Fibroblast of pulmonary artery (primary cell): Measurements from ENCODE around the gene UCK2.
A peak's percentile ranks its signal among the peaks of the same experiment; 100 is the strongest.

ENCODE experiments used
- DNase-seq: peaks from one replicate; pipeline ENCODE4 v3.0.0-alpha.2; 2010; ENCODE audit warnings: low read depth
- H3K4me3 ChIP-seq: replicated peaks from 2 replicates; pipeline ENCODE4 v1.5.1; 2011; ENCODE audit warnings: low read depth, mild to moderate bottlenecking, control low read depth, low read length, moderate library complexity
- CTCF ChIP-seq: IDR thresholded peaks from 2 replicates; pipeline ENCODE4 v1.5.1; 2011; ENCODE audit warnings: mild to moderate bottlenecking, control low read depth, low read length, inconsistent platforms; ENCODE audit errors: missing control alignments

The UCK2 gene

DNA sequence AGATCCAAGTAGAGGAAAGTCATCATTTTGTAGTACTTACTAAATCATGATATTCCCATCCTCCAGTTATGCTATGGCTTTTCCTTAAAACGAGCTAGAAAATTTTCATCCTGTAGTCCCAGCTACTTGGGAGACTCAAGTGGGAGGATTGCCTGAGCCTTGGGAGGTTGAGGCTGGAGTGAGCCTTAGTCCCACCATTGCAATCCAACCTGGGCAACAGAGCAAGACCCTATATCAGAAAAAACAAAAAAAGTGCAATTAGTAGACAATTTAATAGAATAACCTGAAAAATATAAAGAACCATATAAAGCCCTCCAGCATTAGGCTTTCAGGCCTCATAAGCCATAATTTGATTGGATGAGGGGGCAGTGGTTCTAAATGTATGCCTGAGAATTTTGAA is 6.8 kb downstream of the UCK2 start:
- no peak overlapping the region for H3K4me3 ChIP-seq
- TF ChIP-seq CTCF: no peak
- no peak for DNase-seq

GRCh38 chr1:165834881-165835280 is 7.5 kb downstream of the UCK2 start:
- H3K4me3 ChIP-seq: no peak overlapping the region
- DNase-seq: no peak
- no peak for TF ChIP-seq CTCF

GRCh38 chr1:165836664-165837482 is 9.5 kb downstream of the UCK2 start:
- no peak for TF ChIP-seq CTCF
- no peak for DNase-seq
- no peak overlapping the region for H3K4me3 ChIP-seq

- no peak overlapping the region for H3K4me3 ChIP-seq
- no peak for TF ChIP-seq CTCF
- DNase-seq: peak; percentile 24
Observed at GRCh38 chr1:165837838-165838364, 10.5 kb downstream of the UCK2 start.

DNA sequence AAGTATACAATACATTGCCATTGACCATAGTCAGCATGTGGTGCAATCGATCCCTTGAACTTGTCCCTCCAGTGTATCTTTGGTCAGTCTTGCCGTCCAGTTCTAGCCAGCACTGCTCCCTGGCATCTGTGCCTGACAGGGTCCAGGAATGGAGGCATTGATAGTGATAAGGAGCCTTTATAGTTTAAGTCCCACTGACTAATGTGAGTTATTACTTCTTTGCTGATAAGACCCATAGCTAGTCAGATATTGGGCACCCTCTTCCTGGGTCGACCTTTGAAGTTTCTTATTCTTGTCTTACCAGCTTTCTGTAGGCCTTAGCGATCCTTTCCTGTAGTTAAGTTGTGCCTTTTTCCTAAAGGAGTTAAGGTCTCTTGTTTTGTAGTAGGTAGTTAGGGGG is 13.0 kb downstream of the UCK2 start:
- no peak for DNase-seq
- no peak for TF ChIP-seq CTCF
- H3K4me3 ChIP-seq: no peak overlapping the region

GRCh38 chr1:165841582-165842017 is 14.2 kb downstream of the UCK2 start:
- DNase-seq: peak; percentile 40
- no peak overlapping the region for H3K4me3 ChIP-seq
- no peak for TF ChIP-seq CTCF
